Measurements from ENCODE around the gene SPATA17. TPM values are rescaled to one million over a fixed set of nuclear protein-coding genes. Genes with fewer than 3 reads are reported as not detected.

The SPATA17 gene
- total and polyA plus RNA-seq, 10 donors, result 0.06 to 0.10 TPM; not detected in 8

GRCh38 chr1:217703326-217703725 lies 72.2 kb downstream of the SPATA17 start:
- Histone ChIP-seq H3K9me3 (peaks cover 0 to 13% (median 0%) of the 10 kb centered on the region in 8 donors), H3K36me3 (no peaks in the 10 kb centered on the region), H3K4me3 (no peak overlapping the region), H3K27ac (no peak overlapping the region), H3K4me1 (no peaks in the 10 kb centered on the region), H3K27me3 (replicated peaks in 1 of 7) (no peaks in the 10 kb centered on the region)
- intact Hi-C loops (cut with DNase I; ENCODE audit: low total_unique reads), result no loop called here
- no peak for TF ChIP-seq CTCF (IDR thresholded peaks at IDR 0.05 in 8 of 11, conservative IDR thresholded peaks at IDR 0.05 in 3 of 11)
- no peak for TF ChIP-seq POLR2A (IDR thresholded peaks at IDR 0.05)
- TF ChIP-seq POLR2AphosphoS5 (IDR thresholded peaks at IDR 0.05), result no peak
- no peak for DNase-seq
- 91 to 99% (median 92%) methylated on average over 6 of the region's 6 CpGs for WGBS, 5 donors

- no peak for TF ChIP-seq POLR2A (IDR thresholded peaks at IDR 0.05)
- intact Hi-C loops (cut with DNase I; ENCODE audit: low total_unique reads), result no loop called here
- Histone ChIP-seq H3K9me3 (no peaks in the 10 kb centered on the region), H3K4me3 (no peak overlapping the region), H3K36me3 (no peaks in the 10 kb centered on the region), H3K4me1 (no peaks in the 10 kb centered on the region), H3K27ac (no peak overlapping the region), H3K27me3 (replicated peaks in 1 of 7) (no peaks in the 10 kb centered on the region)
- 79 to 93% (median 84%) methylated on average over 5 of the region's 5 CpGs for WGBS, 5 donors
- DNase-seq, result no peak
These were observed 81.9 kb downstream of the SPATA17 start for GRCh38 chr1:217712925-217713597.

- TF ChIP-seq CTCF (IDR thresholded peaks at IDR 0.05 in 8 of 11, conservative IDR thresholded peaks at IDR 0.05 in 3 of 11) (no peak), POLR2A (IDR thresholded peaks at IDR 0.05) (no peak), POLR2AphosphoS5 (IDR thresholded peaks at IDR 0.05) (no peak)
- H3K4me3 ChIP-seq, result no peak overlapping the region
- no peaks in the 10 kb centered on the region for H3K27me3 ChIP-seq (replicated peaks in 1 of 7)
- no peaks in the 10 kb centered on the region for H3K36me3 ChIP-seq
- WGBS, 5 donors, result 87 to 96% (median 91%) methylated on average over 4 of the region's 4 CpGs
- DNase-seq, result no peak
- intact Hi-C loops (cut with DNase I; ENCODE audit: low total_unique reads), result no loop called here
- H3K9me3 ChIP-seq, result no peaks in the 10 kb centered on the region
- H3K4me1 ChIP-seq, result no peaks in the 10 kb centered on the region
- no peak overlapping the region for H3K27ac ChIP-seq
These were observed 84.5 kb downstream of the SPATA17 start for GRCh38 chr1:217715681-217716080.

- Histone ChIP-seq H3K4me3 (no peak overlapping the region), H3K4me1 (no peaks in the 10 kb centered on the region), H3K27me3 (replicated peaks in 1 of 7) (no peaks in the 10 kb centered on the region), H3K36me3 (no peaks in the 10 kb centered on the region), H3K9me3 (no peaks in the 10 kb centered on the region), H3K27ac (no peak overlapping the region)
- TF ChIP-seq POLR2A (IDR thresholded peaks at IDR 0.05) (no peak), POLR2AphosphoS5 (IDR thresholded peaks at IDR 0.05) (no peak), CTCF (IDR thresholded peaks at IDR 0.05 in 8 of 11, conservative IDR thresholded peaks at IDR 0.05 in 3 of 11) (no peak)
- intact Hi-C loops (cut with DNase I; ENCODE audit: low total_unique reads), result no loop called here
- no peak for DNase-seq
- WGBS, 5 donors, result 86 to 100% (median 91%) methylated on average over 1 of the region's 1 CpG
These were observed 86.8 kb downstream of the SPATA17 start for GRCh38 chr1:217717959-217718358.

Measured in spleen (tissue), 11 donors.